ENCODE results near the gene TENM4. TPM values are rescaled to one million over a fixed set of nuclear protein-coding genes. Genes with fewer than 3 reads are reported as not detected.
A peak's percentile ranks its signal among the peaks of the same experiment; 100 is the strongest.

Gene TENM4
- total RNA-seq, 1 experiment from 2014 or later, result not detected

DNA sequence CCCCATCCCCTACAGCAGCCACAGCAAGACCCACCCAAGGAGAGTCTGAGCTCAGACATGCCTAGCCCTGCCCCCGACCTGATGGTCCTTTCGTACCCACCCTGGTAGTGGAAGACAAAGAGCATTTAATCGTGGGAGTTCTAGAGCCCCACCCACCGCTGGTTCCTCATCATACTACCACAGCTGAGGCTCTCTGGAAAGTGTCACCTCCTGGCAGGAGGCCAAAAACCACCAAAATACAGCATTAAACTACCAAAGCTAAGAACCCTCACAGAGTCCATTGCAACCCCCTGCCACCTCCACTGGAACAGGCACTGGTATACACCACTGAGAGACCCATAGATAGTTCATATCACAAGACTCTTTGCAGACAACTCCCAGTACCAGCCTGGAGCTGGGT lies 311.1 kb downstream of the TENM4 start:
- no peak for DNase-seq (ENCODE audit: low spot score)

DNA sequence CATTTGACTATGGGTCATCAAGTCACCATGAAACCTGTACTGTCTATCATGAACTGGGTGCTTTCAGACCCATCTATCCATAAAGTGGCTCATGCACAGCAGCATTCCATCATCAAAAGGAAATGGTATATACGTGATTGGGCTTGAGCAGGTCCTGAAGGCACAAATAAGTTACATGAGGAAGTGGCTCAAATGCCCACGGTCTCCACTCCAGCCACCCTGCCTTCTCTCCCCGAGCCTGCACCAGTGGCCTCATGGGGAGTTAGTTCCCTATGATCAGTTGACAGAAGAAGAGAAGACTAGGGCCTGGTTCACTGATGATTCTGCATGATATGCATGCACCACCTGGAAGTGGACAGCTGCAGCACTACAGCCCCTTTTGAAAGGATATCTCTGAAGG lies 312.5 kb downstream of the TENM4 start:
- no peak for DNase-seq (ENCODE audit: low spot score)

DNA sequence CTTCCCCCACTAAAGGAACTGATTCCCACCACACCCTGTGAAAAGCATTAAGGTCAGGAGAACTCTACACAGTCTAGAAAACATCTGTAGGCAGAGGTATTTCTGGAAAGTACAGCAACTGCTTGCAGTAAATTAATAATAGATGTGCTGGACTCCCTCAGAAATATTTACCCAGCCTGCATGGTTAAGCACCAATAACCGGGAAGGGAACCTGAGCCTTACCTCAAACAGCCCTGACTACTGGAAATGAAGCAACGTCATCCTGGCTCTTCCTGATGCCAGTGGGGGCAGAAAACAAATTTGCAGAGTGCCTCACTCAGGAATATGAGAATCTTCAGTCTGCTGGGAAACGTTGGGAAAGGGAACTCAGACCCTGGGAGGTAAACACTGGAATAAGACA lies 318.1 kb downstream of the TENM4 start:
- DNase-seq (ENCODE audit: low spot score), result no peak

DNA sequence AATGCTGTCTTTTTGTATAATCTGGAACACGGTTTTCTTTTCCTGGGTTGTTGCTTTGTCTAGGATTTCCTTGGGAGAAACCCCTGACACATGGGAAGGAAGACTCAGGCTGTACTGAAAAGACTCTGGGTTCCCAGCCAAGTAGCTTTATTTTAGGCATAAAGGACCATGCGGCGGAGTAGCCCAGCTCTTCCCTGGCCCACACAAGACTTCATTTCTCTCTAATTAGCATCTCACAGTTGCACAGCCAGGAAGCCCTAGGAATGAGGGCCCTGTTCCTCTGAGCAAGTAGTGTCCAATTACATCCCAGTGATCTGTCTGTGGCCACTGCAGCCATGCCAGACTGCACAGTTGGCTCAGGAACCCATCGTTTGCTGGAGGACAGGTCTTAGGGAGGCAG lies 319.5 kb downstream of the TENM4 start:
- no peak for DNase-seq (ENCODE audit: low spot score)

DNA sequence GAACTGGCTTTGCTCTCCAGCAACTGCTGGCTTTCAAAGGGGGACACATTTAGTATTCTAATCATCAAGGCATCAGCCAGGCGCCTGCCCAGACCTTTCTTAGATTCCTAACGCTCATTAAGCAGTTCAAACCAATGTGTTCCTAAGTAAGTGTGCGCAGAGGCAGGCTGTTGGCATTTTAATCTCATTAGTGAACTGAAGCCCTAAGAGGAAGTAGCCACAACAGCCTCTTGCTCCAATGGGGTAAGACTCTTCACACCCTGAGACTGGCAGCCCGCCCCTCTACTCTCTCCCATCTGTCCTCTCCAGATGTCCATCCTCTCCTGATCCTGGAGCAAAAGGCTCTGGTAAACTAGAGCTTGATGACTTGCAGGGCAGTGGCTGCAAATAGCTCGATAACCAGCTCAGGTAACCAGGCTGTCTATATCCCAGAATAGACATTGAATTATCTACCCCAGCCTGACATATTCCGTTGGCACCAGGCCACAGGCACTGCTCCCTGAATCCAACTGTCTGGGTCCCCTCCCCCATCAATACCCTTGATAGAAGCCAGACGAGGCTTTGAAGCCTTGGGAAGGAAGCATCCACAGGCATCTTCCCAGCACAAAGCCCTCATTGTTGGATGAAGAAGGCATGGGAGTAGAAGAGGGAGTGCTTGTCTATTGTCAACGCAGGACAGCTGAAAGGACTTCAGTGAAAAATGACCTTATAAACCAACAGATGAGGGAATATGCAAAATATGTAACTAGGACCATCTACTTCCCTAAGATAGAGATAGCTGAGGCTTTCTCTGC lies 321.1 kb downstream of the TENM4 start:
- DNase-seq (ENCODE audit: low spot score), result no peak

DNA sequence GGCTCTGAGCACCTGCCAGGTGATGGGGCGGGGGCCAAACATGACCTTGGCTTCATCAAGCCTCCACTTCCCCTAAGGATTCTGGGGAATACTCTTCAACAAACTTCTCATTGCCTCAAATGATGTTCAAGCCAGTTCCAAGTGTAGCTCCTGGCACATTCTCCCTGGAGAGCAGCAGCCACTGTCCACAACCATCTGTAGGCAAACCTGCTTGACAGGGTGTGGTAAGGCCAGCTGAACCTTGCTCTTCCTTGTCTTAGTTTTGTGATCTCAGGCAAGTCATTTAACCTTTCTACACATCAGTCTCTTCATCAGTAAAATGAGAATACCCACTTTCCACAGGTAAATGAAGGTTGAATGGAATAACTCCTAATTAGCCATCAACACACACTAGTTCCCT lies 323.3 kb downstream of the TENM4 start:
- no peak for DNase-seq (ENCODE audit: low spot score)

DNA sequence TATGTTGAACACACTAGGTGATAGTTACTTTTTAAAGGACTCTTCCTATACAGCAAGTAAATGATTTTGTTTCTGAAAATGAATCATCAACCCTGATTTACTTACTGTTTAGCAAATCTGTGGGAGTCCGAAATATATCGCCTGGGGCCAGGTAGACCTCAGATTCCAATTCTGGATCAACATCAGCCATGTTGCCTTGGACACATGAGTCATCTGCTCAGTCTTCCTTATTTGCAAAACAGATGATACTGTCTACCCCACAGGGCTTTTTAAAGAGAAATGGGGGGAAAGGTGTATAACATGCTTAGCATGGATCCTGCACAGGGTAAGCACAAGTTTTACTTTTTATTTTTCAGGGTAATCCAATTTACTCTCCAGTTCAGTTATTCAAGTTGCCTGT lies 324.2 kb downstream of the TENM4 start:
- no peak for DNase-seq (ENCODE audit: low spot score)

DNA sequence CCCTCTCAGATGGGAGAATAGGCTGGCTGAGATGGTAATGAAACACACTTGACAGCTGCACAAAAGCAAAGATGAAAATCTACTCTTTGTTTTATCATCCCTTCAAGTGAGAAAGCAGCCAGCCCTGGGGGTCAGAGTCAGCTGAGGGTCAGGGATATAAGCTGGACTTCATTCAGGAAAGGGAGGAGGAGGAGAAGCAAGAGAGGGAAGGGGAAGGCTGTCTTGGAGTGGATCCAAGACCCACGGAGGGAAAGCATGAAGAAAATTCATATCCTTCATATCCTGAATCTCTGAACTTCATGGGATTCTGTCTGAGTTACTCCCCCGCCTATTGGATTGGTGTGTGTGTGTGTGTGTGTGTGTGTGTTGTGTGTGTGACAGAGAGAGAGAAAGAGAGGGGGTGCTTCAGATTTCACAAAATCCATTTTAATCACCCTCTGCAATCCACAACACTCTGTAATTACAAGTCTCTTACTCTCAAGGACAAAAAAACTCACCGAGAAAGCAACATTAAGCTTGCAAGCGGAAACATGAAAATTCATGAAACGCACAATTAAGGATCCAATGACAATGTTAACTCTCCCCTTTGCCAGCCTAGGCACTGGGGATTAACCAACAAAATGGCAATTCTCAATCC lies 327.7 kb downstream of the TENM4 start:
- no peak for DNase-seq (ENCODE audit: low spot score)

DNA sequence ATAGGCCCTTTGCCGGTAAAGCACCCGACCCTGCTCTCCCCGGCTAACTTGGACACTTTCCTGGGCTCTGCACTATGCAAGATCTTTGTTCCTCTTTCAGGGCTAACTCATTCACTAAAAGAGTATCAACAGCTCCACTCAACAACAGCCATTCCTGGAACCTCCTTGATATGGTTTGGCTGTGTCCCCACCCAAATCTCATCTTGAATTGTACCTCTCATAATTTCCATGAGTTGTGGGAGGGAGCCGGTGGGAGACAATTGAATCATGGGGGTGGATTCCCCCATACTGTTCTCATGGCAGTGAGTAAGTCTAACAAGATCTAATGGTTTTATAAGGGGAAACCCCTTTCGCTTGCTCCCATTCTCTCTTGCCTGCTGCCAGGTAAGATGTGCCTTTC lies 330.0 kb downstream of the TENM4 start:
- DNase-seq (ENCODE audit: low spot score), result no peak

DNA sequence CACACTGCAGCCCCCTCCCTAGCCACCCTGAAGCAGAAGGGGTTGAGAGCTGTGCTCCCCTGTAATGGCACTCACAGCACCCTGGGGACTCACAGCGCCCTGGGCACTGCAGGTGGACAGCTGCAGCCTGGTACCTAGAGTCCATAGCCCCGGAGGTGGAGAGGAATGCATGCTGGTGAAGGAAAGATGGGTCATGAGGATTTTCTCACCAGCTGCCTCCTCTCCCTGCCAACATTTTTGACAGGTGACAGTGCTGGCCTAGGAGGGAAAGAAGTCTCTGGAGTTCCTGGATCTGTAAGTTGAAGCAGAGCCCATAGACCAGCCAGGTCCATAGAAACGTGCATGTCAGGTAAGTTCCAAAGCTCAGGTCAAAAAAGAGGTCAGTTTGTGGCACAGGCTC lies 330.5 kb downstream of the TENM4 start:
- DNase-seq (ENCODE audit: low spot score), result no peak

DNA sequence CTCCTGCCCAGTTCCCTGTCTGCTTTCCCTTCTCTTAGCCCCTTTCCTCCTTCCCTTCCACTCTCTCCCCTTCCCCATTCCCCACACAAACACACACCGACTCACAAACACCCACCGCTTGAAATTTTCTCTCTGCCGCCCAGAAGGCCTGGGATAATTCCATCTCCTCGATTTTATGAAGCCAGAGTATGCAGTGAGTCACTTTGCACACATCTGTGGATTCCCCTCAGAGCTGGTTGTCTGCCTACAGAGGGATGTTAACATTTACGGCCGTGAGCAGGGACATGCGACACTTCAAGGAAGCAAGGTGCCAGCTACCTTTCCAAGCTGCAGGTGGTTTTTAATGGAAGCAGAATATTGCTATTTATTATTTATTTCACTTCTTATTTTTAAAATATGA lies 332.0 kb downstream of the TENM4 start:
- DNase-seq (ENCODE audit: low spot score), result no peak

DNA sequence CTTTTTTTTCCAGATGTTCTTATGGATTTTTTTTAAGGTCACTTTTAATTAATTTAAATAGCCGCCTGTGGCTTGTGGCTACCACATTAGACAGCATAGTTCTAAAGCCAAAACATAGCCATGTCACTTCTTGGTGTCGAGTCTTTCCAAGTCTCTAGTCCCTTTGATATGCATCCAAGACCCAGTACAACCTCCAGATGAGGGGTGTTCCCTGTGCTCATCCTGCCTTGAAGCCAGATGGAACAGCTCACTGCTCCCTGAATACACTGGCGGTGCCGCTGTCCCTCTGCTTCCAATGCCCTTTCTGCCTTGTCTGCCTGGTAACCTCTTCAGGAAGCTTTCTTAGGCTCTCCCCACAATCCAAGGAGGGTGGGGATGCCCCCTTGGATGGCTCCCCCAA lies 338.0 kb downstream of the TENM4 start:
- DNase-seq (ENCODE audit: low spot score), result no peak

DNA sequence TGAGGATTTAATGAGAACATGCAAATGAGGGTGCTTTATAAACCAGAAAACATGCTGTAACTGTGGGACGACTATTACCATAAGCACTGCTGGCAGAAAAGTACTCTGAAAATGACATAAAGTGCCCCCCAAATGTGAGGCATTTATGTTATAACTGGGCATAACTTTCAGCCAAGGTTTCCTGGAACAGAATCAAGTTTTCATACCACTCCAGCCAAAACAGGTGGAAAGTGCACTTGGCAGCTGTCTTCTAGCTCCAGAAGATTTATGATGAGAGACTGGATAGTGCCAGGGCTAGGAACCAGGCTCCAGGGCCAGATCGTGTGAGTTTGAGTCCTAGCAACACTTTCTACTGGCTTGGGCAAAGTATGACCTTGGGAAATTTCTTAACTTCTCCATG lies 339.2 kb downstream of the TENM4 start:
- no peak for DNase-seq (ENCODE audit: low spot score)

DNA sequence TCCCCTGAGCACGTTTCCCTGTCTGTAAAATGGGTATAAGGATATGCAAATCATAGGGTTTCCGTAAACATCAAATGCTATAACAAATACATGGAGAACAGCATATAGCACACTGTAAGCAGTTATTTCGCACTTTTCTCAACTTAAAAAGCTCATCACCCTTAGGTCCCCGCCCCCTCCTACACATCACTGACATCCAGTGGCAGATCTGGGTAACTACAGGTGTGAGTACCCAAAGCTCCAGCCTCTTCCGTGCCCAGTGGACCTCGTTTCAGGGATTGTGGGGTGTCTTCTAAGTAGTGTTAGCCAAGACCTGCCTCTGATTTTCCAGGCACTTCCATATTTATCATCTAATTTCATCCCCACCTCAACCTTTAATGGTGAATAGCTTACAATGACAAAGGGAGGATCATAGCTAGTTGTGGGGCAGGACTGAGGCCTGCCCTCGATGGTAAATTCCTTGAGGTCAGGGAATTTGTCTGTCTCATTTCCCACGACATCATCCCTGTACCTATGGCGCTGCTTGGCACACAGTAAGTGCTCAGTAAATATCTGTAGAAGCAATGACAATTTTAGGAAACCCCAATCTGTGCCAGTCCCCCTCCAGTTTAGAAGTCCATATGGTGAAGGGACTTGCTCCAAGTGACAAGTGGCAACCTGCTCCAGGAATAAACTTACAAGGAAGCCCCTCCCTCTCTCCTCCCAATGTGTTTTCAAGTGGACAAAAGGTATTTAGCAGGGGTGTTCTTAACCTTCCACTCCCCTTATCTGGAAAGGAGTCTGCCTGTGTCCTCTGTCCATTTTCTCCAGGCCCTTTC lies 340.5 kb downstream of the TENM4 start:
- peak; percentile 71 for DNase-seq (ENCODE audit: low spot score)

DNA sequence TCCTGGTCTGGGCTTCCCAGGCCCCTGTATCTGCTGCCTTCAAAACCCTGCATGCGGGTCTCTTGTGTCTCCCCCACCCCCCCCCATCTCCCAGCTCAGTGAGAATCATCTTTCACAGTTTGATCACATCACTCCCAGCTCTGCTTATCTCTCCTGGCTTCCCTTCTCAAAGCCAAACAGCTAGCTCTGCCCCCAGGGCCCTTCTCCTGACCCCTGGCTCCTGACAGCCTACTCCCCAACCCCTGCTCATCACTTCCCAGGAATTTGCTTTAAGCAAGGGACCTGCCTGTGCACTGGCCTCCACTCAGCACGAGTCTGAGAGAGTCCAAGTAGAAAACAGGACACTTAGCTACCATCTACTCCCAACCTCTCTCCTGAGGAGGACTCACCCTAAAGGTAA lies 342.7 kb downstream of the TENM4 start:
- no peak for DNase-seq (ENCODE audit: low spot score)

DNA sequence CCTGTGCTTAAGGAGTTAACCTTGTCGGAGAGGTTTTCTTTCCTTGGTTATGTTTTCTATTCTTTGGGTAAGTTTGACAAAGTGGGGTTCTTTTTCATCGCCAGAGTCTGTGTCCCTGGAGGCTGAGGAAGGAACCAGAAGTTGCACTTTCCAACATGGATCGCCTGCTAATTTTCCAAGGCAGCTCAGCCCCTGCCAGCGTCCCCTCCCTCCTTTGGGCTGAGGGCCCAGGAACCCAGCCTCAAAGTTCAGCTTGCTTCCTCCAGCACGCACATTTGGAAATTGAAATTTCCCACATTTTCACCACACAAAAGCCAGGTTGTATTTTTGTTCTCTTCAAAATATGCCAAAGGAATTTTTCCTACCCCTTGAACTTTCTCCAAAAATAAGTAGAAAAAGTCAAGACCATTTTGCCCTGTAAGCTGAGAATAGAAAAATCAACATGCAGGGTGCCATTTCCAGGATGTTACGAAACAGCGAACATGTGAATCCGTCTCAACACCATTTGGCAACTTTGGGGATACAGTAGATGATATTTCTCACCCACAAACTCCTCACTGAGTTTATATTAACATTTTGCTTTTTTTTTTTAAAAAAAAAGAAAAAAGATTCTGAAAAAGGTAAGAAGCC lies 343.5 kb downstream of the TENM4 start:
- DNase-seq (ENCODE audit: low spot score), result no peak

DNA sequence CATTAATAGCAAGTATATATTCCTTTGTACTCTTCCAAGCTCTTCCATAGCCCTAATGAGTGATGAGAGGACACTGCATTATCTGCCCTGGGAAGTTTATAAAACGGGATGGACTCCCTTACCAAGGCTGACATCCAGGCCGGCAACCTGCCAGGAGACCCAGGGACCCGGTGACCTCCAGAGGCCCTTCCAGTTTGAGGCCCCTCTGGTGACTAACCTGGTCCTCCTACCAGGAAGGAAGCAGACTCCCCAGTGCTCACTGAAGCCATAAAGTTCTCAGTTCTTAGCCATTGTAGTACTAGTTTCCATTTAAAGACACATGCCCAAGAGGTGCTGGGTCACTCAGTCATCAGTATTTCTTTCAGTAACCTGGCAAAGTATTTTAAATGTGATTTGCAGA lies 345.4 kb downstream of the TENM4 start:
- DNase-seq (ENCODE audit: low spot score), result no peak

DNA sequence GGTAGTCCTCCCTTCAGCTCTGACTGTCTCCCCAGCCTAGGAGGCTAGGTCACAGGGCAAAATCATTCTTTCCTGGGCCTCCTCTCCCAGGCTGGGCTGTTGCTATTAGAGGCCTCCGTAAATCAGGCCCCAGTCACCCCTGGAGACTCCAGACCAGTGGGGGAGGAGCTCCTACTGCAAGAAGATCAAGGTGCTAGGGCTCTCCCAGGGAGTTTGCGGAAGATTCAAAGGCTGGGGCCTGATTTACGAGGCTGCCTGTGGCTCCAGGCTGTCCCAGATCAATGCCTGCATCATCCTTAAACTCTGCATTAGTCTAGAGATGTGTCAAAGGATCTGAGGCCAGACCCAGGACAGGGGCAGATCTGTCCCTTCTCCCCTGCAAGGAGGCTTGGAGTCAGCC lies 346.2 kb downstream of the TENM4 start:
- no peak for DNase-seq (ENCODE audit: low spot score)

DNA sequence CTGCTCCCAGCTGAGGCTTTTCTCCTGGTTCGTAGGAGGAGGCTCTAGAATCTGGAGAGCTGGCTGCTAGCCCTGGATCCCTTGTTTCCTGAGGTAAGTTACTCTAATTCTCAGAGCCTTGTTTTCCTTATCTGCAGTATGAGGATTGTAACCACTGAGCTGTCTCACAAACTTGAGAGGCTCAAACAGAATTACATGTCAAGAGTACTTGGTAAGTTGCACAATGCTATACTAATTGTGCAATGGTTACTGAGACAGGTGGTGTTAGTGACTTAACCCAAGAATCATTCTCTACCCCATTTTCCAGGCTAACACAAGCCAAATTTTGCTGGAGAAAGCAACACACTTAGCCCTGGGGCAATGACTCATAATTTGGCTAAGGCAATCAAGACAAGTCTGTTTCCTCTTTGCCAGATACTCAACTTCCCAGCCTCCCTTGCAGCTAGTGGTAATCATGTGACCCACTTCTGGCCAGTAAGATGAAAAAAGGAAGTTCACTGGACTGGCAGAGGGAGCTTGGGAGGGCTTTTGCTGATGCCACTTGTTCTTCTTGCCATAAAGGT lies 348.0 kb downstream of the TENM4 start:
- peak; percentile 5 for DNase-seq (ENCODE audit: low spot score)

DNA sequence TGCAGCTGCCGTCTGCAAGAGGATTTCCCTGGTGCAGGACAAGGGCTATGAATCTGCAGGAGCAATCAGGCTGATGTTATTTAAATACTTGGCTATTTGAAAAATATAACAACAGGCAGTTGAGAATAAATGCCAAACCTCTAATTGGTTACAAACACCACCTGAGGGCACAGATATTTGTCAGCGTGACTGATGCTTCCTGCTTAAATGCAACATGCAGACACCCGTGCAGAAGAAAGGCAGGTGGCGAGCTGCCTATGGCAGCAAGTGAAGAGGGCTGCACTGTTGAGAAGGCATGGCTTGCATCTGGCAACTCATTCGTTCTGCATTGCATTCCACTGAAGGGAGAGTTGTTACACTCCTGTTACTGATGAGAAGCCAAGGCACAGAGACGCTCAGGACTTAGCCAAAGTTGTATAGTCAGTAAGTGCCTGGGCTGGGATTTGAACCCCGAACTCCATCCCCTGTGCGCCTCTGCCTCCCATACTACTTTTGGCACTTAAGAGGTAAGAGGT lies 350.6 kb downstream of the TENM4 start:
- no peak for DNase-seq (ENCODE audit: low spot score)

DNA sequence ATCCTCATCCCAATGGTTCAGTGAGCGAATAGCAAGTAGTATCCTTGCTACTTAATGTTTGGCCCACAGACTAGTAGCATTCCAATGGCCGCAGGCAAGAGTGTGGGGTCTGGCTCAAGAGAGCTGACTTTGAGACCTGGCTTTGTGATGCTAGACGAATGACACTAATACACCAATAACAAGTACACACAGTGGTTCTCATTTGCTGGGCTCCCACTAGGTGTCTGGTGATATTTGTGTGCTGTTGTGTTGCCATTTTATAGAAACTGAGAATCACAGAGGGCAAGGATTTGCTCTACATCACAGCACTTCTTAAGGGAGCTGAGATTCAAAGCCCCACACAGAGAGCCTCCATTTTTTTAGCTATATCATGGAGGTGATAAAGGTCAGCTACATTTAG lies 351.2 kb downstream of the TENM4 start:
- DNase-seq (ENCODE audit: low spot score), result no peak

DNA sequence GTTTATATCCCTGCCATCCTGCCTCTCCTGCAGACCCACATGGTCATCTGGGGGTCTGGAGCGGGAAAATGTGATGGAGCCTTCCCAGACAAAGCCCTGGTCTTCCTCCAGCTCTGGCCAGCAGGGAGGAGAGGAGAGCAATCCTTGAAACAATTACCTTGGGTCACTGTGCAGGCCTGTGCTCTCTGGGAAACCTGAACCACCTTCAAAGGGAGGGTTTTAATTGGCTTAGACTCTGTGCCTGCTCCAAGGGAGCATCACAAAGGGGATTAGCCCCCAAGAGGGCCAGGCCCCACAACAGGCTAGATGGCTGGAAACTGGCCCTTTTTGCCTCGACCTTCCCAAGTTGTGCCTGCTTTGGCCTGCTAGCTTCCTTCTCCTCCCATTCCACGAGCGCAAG lies 351.9 kb downstream of the TENM4 start:
- no peak for DNase-seq (ENCODE audit: low spot score)
